GM21717 (cell line): ENCODE results near the gene MFSD1.
A peak's percentile ranks its signal among the peaks of the same experiment; 100 is the strongest.

ENCODE experiments used
- ATAC-seq: cut with Tn5 transposase; IDR thresholded peaks from one replicate; pipeline ENCODE4 v1.9.1; 2021; ENCODE audit warnings: mild to moderate bottlenecking, moderate library complexity; ENCODE audit not compliant: unreplicated experiment

The MFSD1 gene

DNA sequence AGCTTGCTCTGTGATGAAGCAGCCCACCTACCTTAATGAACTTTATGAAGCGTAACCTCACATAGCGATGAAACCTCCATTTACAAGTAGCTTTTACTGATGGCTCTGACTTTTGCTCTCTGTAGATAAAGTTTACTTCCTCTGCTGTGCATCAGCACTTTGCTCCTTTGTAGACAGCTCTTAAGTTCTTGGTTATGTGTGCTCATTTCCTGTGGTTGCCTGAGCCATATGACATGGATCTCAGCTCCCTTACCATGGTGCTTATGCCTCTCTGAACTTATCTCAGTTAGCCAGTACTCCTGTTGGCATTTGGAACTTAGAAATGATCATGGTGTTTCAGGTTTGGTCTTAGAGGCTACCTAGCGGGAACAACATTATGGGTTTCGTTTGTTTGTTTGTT is 7.8 kb downstream of the MFSD1 start:
- no peak for ATAC-seq

DNA sequence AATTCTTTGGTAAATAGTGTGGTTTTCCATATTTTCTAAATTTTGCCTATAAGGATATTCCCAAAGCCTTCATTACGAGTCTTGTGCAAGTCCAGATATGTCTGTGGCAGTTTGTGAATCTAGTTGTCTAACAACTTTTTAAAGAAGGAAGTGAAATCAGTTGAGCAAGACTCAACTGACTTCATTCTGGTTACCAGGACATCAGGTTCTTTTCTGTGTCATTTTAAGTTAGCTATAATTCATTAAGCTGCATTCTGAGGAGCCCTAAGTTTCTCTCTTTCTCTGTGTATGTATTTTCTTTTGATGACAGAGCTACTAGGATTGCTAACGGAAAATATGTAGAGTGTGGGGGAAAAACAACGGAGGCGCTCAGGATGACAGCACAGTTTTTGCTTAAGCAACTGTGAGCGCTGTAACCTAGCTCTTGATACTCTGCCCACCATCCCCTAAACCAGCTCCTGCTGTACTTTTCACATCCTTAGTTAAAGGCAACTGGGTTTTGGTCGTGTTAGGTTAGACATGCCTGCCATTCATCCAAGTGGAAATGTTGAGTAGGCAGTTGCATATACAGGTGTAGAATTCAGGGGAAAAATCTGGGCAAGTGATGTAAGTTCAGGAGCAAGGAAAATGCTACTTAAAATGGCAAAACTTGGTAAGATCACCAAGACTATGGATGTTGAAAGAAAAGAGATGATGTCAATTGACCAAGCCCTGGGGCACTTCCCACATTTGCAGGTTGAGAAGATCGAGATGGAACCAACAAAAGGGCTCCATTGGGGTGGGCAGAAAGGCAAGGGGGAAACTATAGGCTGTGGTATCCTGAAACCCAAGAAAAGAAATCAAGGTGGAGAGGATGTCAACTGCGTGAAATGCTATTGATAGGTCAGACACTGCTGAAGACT is 9.2 kb downstream of the MFSD1 start:
- no peak for ATAC-seq

DNA sequence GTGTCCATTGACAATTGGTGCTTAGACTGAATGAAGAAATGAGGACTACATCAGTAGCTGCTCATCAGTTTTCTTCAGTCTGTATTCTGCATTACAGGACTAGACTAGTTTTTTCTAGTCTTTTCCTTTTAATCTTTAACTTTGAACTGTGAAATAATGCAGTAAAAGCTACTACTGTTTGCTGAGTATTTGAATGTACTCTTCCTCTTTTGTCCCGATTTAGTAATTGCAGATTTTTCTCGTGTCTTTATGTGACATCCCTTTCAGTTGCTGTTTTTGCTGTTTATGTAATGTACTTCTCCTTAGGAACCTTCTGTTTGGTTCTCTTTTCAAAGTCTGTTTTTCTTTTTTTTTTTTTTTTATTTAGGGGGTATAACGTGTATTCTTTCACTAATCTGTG is 17.4 kb downstream of the MFSD1 start:
- ATAC-seq = no peak

DNA sequence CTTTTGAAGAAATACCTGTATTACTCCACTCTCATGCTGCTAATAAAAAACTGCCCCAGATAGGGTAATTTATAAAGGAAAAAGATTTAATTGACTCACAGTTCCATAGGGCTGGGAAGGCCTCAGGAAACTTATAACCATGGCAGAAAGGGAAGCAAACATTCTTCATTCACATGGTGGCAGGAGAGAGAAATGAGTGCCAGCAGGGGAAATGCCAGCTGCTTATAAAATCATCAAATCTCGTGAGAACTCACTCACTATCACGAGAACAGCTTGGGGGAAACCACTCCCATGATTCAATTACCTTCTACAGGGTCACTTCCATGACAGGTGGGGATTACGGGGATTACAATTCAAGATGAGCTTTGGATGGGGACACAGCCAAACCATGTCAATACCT is 18.7 kb downstream of the MFSD1 start:
- no peak for ATAC-seq

DNA sequence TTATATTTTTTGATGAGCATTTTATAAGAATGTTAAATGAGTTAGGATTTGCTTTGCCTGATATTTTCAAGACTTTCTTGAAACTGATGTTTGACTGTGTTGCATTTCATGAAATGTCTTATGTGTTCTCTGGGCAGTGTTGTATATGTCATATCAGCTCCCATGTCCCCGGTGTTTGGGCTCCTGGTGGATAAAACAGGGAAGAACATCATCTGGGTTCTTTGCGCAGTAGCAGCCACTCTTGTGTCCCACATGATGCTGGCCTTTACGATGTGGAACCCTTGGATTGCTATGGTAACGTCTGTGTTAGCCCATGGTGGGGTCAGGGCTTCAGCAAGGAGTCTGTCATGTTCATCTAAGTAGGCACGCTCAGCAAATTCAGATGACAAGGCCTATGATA is 20.0 kb downstream of the MFSD1 start:
- no peak for ATAC-seq

DNA sequence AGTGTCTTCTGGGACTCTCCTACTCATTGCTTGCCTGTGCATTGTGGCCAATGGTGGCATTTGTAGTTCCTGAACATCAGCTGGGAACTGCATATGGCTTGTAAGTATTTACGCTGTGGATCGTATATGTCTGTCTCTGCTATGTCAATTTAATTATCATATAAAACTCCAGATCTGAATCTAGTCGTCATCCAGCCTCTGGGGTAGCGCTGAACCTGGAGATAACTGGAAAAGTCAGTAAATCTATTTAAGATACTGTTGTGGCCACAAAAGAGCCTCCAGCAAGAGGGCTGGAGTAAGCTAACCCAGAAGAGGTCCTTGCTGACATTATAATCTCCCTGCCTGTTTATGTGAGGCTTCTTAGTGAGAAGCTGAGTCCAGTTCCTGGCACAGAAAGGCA is 21.6 kb downstream of the MFSD1 start:
- no peak for ATAC-seq

DNA sequence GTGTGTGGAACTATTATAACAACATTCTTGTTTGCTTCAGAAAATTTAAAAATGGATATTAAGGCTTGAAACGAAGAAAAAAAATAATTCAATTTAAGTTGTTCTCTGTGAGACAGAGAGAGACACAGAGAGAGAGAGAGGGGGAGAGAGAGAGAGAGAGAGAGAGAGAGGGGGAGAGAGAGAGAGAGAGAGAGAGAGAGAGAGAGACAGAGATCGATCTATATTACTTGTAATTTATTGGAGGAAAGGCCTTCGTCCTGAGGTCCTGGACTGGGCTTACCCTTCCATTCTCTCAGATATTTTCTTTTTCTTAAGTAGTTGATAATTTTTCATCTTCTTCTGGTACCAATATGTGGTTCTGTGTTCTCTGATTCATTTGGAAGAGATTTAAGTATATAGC is 25.9 kb downstream of the MFSD1 start:
- ATAC-seq = no peak

DNA sequence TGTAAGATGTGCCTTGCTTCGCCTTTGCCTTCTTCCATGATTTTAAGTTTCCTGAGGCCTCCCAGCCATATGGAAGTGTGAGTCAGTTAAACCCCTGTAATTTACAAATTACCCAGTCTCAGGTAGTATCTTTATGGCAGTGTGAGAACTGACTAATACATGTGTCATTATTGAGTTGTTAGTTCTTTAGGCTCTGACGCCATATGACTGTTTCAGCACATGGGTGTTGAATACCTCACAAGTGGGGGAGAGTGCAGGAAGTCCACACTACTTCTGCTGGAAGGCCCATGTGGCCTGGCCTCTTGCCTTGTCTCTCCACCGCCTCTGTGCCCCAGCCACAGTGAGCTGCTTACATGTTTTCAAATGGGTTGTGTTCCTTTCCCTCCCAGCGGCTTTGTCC is 28.5 kb downstream of the MFSD1 start:
- no peak for ATAC-seq

DNA sequence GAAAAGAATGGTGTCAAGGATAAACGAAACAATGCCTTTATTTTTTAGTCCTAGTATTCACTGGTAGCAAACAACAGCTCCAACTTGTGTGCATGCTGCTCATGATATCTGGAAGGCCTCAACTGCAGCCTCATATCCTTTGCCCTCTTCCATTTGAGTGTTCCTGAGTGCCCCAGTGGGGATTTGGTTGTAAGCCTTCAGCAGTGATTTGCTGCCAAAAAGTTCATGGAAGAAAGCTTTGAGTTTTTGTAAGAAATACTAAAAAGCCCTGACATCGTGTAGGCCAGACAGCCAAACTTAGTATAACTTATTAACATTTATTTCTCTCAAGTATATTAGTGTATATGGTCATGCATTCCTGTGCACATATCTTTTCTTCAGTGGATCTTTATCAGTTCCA is 30.0 kb downstream of the MFSD1 start:
- no peak for ATAC-seq

DNA sequence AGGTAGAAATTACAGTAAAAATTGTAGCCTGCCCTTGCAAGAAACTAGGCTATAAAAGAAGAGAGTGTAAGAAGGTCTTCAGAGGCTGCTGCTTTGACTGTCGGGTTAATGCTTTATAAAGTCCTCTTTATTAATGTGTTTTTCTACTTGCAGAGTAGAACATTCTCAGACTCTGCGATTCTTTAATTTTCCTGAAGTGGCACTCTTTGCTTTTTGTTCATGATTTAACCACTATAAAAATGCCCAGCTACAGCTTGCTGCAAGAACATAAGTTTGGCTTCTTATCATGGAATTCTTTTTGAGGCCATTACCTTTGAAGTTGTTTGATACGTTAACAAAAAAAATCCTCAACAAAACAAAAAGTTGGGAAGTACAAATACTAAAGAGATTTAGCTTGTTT is 33.8 kb downstream of the MFSD1 start:
- no peak for ATAC-seq

DNA sequence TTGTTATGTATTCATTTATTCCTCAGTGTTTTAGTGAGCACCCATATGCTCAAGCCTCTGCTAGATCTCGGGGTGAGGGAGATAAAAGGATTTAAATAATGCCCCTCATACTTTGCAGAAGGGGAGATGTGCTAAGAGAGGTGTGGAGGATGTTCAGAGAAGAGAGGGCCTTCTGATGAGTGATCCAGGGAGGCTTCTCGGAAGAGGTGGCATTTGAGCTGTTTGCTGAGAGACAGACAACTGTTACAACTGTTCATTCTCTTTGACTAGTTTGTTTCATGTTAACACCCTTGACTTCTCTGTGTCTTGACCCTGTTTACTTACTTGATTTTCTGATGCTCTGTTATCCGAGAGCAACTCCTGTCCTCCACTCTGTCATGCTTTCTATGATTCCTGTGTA is 34.5 kb downstream of the MFSD1 start:
- no peak for ATAC-seq

DNA sequence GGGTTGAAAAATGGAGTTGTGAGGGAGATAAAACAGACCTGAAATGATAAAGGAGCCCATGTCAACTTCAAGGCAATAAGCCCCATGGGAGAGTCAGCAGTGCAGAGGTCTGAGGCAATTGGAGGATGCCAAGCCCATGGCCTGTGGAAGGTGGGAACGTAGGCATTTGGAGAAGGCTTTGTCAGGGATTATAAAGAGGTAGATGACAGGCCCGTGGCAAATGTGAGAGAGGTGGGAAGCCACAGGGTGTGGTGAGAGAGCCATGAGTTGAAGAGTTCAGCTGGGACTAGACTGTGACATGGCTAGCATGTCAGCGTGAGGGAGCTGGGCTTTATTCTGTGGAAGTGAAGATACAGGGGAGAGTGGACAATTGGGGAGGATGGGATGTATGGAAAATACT is 35.4 kb downstream of the MFSD1 start:
- no peak for ATAC-seq

DNA sequence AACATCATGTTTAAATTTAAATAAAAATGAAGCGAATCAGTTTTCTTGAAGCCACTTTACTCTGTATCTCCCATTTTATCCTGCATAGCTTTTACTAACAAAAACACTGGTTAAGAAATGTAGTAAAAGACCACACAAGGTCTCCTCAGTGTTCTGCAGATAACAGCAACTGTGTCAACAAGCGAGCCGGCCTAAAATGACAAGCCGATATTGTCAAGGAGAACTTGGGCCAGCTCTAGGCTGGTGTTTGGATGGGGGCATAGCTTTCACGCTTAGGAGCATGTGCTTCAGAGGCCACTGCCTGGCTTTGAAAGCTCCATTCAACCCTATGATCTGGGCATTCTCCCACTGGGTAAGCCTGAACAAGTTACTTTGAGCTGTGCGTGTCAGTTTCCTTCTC is 38.1 kb downstream of the MFSD1 start:
- no peak for ATAC-seq

DNA sequence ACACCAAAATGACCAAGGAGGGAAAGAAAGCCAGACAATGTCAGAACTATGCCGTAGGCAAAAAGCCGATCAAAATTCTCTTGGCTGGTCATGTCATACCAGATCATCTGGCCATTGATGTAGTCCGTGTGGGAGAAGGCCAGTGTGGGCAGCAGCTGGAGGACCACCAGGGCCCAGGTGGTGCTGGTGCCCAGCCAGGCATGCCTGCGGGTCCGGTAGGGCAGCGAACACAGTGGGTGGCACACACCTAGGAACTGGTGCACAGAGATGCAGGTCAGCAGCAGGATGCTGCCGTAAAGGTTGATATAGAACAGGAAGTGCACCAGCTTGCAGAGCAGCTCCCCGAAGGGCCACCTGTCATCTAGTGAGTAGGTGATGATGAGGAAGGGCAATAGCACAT is 39.5 kb downstream of the MFSD1 start:
- ATAC-seq = no peak

DNA sequence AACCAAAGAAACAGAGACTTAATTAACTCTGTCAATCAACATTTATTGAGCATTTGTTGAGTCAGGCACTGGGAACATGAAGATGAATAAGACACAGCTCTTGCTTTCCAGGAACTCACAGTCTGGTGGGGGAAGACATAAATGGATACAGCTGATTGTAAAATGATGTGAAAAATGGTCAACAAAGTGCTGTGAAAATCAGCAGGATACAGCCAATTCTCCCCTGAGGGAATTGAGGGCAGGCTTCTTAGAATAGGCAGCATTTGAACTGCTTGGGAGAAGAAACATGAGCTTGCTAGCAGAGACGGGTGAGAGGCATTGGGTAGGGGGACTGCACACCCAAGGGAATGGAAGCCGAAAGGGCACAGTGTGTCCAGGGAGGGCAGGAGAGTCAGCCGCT is 41.1 kb downstream of the MFSD1 start:
- no peak for ATAC-seq

DNA sequence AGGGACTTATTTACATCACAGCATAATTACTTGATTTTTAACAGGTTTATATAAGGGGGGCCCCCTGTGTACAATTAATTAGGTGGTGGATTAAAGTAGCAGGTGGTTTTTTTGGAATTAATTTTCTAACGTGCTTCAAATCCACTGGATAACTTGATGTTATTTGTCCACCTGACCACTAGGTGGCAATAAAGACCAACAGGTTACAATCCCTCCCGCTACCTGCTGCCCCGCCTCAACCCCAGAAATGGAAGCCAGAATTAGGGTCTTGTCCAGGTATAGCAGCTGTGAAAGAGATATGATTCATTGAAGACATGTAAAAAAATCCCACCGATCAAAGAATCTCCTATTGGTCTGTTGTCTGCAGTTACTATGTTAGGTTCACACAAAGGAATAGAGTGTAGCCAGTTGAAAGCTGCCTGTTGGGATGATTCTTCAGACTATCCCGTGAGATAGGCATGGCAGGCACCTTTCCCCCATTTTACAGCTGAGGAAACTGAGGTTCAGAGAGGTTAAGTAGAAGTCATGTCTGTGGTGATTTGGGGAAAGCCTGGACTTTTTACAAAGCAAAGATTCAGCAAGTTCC is 44.0 kb downstream of the MFSD1 start:
- ATAC-seq = peak; percentile 48

DNA sequence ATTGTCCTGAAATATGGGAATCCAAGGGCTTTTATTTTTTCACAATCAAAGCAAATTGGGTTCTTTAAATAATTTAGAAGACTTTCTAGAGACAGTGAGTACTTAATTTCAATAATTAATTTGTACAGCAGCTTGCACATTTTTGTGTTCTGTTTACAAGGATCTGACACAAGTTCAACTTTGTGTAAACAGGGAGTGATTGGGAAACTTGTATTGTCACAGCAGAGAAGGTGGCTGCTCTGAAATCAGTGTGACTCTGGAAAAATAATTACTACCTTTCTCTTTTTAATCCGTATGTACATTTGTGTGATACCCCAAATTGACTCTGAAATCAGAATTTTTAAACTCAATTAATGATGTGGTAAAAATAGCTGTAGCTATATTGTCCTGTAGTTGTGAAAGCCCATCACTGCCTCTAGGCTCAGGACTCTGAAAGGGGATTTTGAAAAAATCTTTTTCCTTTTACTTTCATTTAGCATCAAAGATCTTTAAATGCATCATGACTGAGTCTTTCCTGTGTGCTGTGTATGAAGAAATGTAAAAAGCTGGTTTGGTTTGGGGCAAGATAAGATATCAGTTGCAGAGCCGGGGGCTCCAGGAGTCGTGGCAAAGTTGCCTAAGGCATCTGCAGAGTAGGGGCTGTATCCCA is 45.1 kb downstream of the MFSD1 start:
- peak; percentile 96 for ATAC-seq

DNA sequence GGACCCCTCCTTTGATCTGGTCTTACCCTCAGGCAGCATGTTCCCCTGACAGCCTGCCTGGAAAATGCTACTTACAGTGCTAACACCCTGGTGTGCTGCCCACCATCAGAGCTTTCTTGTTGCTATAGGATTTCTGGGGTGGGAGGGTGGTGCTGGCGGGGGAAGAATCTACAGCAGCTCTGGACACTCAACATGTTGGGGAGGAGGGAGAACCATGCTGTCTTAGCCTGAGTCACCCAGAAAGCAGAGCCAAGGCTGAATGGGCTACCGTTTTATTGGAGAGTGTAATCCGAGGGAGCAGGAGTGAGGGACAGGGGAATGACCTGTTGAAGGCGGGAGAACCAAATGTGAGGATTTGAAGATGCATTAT is 45.6 kb downstream of the MFSD1 start:
- peak; percentile 34 for ATAC-seq

DNA sequence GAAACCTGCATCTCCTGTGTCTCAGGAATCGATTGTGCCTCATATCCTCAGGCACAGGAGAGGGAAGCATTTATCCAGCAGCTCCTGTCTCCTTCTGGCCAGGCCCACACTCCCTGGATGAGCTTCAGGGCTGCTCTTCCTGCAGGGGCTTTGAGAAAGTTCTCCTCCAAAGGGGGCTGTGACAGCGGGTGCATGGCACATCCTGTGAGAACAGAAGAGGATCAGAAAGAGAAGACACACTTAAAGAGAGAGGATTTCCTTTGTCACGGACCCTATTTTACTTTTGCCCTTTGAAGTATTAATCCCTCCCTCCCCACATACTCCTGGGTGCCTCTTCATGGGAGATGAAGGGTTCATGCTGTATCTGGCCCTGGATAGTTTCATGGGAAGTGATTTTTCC is 46.0 kb downstream of the MFSD1 start:
- no peak for ATAC-seq

DNA sequence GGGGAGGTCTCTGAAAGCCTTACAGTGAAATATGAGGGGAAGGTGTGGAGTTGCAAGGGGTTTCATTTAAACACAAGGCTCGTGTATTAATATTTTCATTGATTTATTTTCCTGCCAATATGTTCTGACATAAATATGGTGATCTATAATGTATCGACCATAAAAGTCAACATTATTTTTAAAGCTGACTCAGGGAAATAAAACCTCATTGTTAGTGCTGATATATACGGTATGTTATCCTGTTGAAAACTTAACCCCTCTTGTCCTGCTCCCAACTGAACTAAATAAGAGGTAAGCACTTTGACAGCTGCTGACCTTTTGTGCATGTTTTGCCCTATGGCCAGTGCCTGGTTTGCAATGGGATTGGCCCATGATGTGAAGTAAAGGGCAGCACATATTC is 47.9 kb downstream of the MFSD1 start:
- ATAC-seq = no peak

DNA sequence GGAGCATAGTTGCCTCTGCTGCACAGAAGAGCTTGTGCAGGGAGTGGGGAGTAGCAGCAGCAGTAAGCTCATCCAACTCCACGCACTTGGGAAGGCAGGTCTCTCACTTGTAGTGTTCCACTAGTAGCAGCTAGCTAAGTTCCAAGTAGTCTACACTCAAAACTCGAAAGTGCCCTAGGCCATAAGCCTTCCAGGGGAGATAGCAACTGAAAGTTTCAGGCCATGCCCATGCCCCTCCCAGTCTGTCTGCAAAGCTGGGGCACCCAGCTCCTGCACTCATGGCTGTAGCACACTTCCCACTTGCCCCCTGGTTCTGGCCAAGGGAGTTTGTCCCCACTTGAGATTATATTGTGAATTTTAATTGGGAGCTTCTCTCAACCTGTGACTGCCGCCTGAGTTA is 57.5 kb downstream of the MFSD1 start:
- ATAC-seq = peak; percentile 59

DNA sequence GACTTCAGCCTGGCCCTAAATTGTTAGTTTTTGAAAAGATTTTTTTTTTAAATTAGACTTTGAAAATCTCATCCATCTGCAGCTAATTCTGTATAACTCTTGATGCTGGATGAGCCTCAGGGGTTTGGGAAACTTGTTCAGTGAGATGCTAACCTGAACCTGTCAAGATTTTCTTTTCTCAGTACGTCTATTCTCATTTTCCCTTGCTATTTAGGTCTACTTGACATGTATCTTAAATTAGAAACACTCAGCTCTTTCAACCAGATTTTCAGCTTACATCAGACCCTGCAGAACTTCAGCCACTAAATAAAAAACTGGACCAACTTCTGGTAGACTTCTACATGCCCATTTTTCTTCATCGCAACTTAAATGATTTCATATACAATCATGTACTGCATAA is 61.4 kb downstream of the MFSD1 start:
- no peak for ATAC-seq
